PC-9 (cell line): Measurements from ENCODE around the gene MINDY4. TPM values are rescaled to one million over a fixed set of nuclear protein-coding genes. Genes with fewer than 3 reads are reported as not detected.

Experiments
- BruUV-seq: library from RNA; stranded (reverse); fragments of 400-500 nt; replicated peaks from 2 replicates; lab custom pipeline; 2021; lab: Mats Ljungman, UMichigan
- CTCF ChIA-PET: fragments of 300-600 bp; sonication (Branson Sonifier 250); formaldehyde crosslinking; loops from one replicate; lab custom pipeline; 2022; ENCODE audit warnings: antibody characterized with exemption; lab: Charles Lee
- POLR2A ChIA-PET: fragments of 300-600 bp; sonication (Branson Sonifier 250); formaldehyde crosslinking; loops from one replicate; lab custom pipeline; 2022; ENCODE audit warnings: antibody characterized with exemption; ENCODE audit not compliant: unreplicated experiment; lab: Charles Lee
- DNase-seq, 2 experiments: peaks; one replicate each; pipeline versions ENCODE4 v3.0.0 to v3.0.0-alpha.2; 2015 to 2022; ENCODE audit warnings: mixed read lengths in 1 of 2
- H2AFZ ChIP-seq: fragments of 200-600 bp; sonication (generic); 2 replicates; pipeline ENCODE4 v1.8.1; 2017; ENCODE audit warnings: antibody characterized with exemption
- H3F3A ChIP-seq: fragments of 200-600 bp; sonication (generic); 2 replicates; pipeline ENCODE4 v1.8.1; 2017; ENCODE audit warnings: antibody characterized with exemption, mild to moderate bottlenecking, low read depth; ENCODE audit not compliant: insufficient read depth
- H3K27ac ChIP-seq: fragments of 200-600 bp; sonication (generic); 2 replicates; pipeline ENCODE4 v1.6.1; 2016; ENCODE audit warnings: mixed run types
- H3K27me3 ChIP-seq: fragments of 200-600 bp; sonication (generic); 2 replicates; pipeline ENCODE4 v1.6.1; 2016; ENCODE audit warnings: low read depth, mixed run types; ENCODE audit not compliant: insufficient read depth
- H3K36me3 ChIP-seq: fragments of 200-600 bp; sonication (generic); 2 replicates; pipeline ENCODE4 v1.6.1; 2016; ENCODE audit warnings: low read depth, mixed run types
- H3K4me1 ChIP-seq: fragments of 200-600 bp; sonication (generic); replicated peaks from 2 replicates; pipeline ENCODE4 v1.6.1; 2016; ENCODE audit warnings: mixed run types; ENCODE audit not compliant: insufficient read depth
- H3K4me2 ChIP-seq: fragments of 200-600 bp; sonication (generic); 2 replicates; pipeline ENCODE4 v1.6.1; 2017; ENCODE audit warnings: mixed run types
- H3K4me3 ChIP-seq: fragments of 200-600 bp; sonication (generic); 2 replicates; pipeline ENCODE4 v1.6.1; 2016; ENCODE audit warnings: mixed run types
- H3K79me2 ChIP-seq: fragments of 200-600 bp; sonication (generic); 2 replicates; pipeline ENCODE4 v1.6.1; 2017; ENCODE audit warnings: low read depth, mixed run types
- H3K9me2 ChIP-seq: fragments of 200-600 bp; sonication (generic); 2 replicates; pipeline ENCODE4 v1.8.1; 2017; ENCODE audit warnings: mild to moderate bottlenecking; ENCODE audit not compliant: insufficient read depth
- H3K9me3 ChIP-seq: fragments of 200-600 bp; sonication (generic); 2 replicates; pipeline ENCODE4 v1.8.1; 2016; ENCODE audit warnings: low read depth; ENCODE audit not compliant: insufficient read depth
- H4K20me1 ChIP-seq: fragments of 200-600 bp; sonication (generic); 2 replicates; pipeline ENCODE4 v1.8.1; 2017; ENCODE audit not compliant: insufficient read depth
- EZH2 ChIP-seq: fragments of 200-600 bp; sonication (generic); IDR thresholded peaks from 2 replicates; pipeline ENCODE4 v1.8.0; 2017; ENCODE audit warnings: antibody characterized with exemption, low read depth
- intact Hi-C: fragments of 100-400 bp; cut with micrococcal nuclease; formaldehyde crosslinking; loops from one replicate; pipeline ENCODE4 v1.10.0; 2022; ENCODE audit not compliant: unreplicated experiment
- total RNA-seq: library from RNA; stranded (reverse); gene quantifications from 2 replicates; pipeline ENCODE4 v1.2.3, GENCODE V29; 2021
- TF ChIP-seq, protein P1 (sequence below): fragments of 200-600 bp; sonication (generic); conservative IDR thresholded peaks from 2 replicates; pipeline ENCODE4 v1.6.1; 2017; ENCODE audit warnings: mixed run types, antibody characterized with exemption, mild to moderate bottlenecking, moderate library complexity

The MINDY4 gene
- total RNA-seq, 1 experiment from 2014 or later = 14.8 TPM

DNA sequence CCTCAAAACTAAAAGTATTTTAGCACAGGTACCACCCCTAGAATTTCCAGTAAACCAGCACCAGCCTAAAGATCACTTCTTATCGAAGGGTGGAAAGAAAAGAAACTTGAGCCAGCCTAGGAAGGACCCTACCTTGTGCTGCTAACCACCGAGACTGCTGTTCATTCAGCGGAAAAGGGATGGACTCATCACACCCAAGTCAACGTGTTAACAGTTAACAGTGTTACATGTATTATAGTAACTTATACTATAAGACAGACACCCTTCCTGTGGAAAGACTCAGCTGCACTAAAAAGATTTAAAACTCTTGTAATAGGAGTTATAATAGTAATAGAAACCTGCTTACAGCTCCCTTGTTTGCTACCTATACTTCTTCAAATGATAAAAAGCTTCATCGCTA is 39.8 kb downstream of the MINDY4 start:
- intact Hi-C loops = no loop called here
- ChIA-PET POLR2A (no interaction called here), CTCF (no interaction called here)
- TF ChIP-seq, protein P1, sequence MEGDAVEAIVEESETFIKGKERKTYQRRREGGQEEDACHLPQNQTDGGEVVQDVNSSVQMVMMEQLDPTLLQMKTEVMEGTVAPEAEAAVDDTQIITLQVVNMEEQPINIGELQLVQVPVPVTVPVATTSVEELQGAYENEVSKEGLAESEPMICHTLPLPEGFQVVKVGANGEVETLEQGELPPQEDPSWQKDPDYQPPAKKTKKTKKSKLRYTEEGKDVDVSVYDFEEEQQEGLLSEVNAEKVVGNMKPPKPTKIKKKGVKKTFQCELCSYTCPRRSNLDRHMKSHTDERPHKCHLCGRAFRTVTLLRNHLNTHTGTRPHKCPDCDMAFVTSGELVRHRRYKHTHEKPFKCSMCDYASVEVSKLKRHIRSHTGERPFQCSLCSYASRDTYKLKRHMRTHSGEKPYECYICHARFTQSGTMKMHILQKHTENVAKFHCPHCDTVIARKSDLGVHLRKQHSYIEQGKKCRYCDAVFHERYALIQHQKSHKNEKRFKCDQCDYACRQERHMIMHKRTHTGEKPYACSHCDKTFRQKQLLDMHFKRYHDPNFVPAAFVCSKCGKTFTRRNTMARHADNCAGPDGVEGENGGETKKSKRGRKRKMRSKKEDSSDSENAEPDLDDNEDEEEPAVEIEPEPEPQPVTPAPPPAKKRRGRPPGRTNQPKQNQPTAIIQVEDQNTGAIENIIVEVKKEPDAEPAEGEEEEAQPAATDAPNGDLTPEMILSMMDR = no peak
- TF ChIP-seq EZH2 = no peak
- Histone ChIP-seq H3K79me2 (no peaks in the 10 kb centered on the region), H3K27me3 (no peaks in the 10 kb centered on the region), H4K20me1 (no peaks in the 10 kb centered on the region), H2AFZ (no peak overlapping the region), H3K9me2 (no peaks in the 10 kb centered on the region; the same call in 1 of the 2 replicates), H3K27ac (no peak overlapping the region), H3K36me3 (no peaks in the 10 kb centered on the region), H3K4me3 (no peak overlapping the region), H3K4me2 (no peak overlapping the region), H3F3A (no peaks in the 10 kb centered on the region), H3K4me1 (no peaks in the 10 kb centered on the region), H3K9me3 (no peaks in the 10 kb centered on the region)
- no TSS peak for BruUV-seq
- no peak for DNase-seq

DNA sequence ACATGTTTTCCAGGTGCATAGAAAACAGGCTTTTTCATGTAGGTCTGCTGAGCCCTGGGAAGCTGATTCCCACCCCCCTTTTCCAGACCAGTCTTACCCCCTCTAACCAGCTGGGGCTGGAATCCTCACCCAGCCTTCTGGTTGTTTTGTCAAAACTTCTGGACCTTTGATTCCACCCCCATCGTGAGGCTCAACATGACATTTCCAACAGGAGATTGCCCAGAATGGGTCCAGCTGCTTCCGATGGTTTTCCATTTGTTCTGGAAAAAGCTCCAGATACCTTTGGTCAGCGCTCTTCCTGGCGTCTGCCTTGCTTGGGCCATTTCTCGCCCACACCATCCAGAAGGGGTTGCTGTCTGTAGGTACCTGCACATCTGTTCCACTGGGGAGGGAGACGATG is 41.5 kb downstream of the MINDY4 start:
- TF ChIP-seq, protein P1 = no peak
- TF ChIP-seq EZH2 = no peak
- CTCF ChIA-PET = no interaction called here
- no peaks in the 10 kb centered on the region for H3F3A ChIP-seq
- H2AFZ ChIP-seq = no peak overlapping the region
- POLR2A ChIA-PET = interaction anchor here (1.0 kb wide), 1 partner anchor 16 kb away, joined by 6 read pairs; no protein-coding TSS in a partner anchor
- H3K79me2 ChIP-seq = no peaks in the 10 kb centered on the region
- H3K4me2 ChIP-seq = no peak overlapping the region
- peaks cover 10% of the 10 kb centered on the region for H3K4me1 ChIP-seq
- H4K20me1 ChIP-seq = no peaks in the 10 kb centered on the region
- H3K4me3 ChIP-seq = no peak overlapping the region
- no peaks in the 10 kb centered on the region for H3K36me3 ChIP-seq
- no peaks in the 10 kb centered on the region for H3K9me3 ChIP-seq
- no peak overlapping the region for H3K27ac ChIP-seq
- no TSS peak for BruUV-seq
- intact Hi-C loops = no loop called here
- no peaks in the 10 kb centered on the region for H3K27me3 ChIP-seq
- no peak for DNase-seq
- no peaks in the 10 kb centered on the region for H3K9me2 ChIP-seq

DNA sequence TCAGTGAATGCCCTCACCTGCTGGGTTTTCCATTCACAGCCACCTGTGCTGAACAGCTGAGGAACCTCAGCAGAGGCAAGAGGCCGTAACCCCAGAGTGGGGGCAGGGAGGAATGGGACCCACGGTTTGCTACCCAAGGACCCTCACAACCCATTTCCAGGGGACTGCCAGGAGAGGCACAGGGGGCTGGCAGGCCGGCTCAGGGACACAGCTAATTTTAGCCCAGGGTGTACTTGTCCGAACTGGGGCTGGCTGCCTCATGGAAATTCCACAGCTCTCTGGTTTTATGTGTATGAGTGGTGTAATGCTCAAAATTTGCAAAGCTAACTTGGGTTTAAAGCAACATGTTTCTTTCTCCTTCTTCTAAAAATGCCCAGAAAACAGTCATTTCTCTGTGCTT is 42.2 kb downstream of the MINDY4 start:
- no peak for DNase-seq
- Histone ChIP-seq H3K4me2 (no peak overlapping the region), H3K4me1 (peaks cover 10% of the 10 kb centered on the region), H2AFZ (no peak overlapping the region), H3K27ac (no peak overlapping the region), H3K27me3 (no peaks in the 10 kb centered on the region), H3K36me3 (no peaks in the 10 kb centered on the region), H3K9me2 (no peaks in the 10 kb centered on the region), H3K9me3 (no peaks in the 10 kb centered on the region), H3K79me2 (no peaks in the 10 kb centered on the region), H4K20me1 (no peaks in the 10 kb centered on the region), H3F3A (no peaks in the 10 kb centered on the region), H3K4me3 (no peak overlapping the region)
- intact Hi-C loops = no loop called here
- TF ChIP-seq EZH2 = no peak
- TF ChIP-seq, protein P1 = no peak
- BruUV-seq = no TSS peak
- ChIA-PET POLR2A (no interaction called here), CTCF (no interaction called here)
